KOPT-K1 (cell line): ENCODE data around the gene DNM1.
"Not testable (repeated sequence)": the region's sequence is repeated elsewhere in the genome, so short reads cannot be mapped to it uniquely, and the experiment has no call there.

Experiments
- H3K27ac ChIP-seq: fragments of 200-600 bp; sonication (generic); 2 replicates; pipeline ENCODE4 v1.5.1; 2016; ENCODE audit warnings: antibody characterized with exemption, mild to moderate bottlenecking, low read depth, low read length; ENCODE audit not compliant: poor library complexity, severe bottlenecking
- H3K36me3 ChIP-seq: fragments of 200-600 bp; sonication (generic); 2 replicates; pipeline ENCODE4 v1.5.1; 2017; ENCODE audit warnings: antibody characterized with exemption, mild to moderate bottlenecking, low read length, moderate library complexity; ENCODE audit not compliant: insufficient read depth
- H3K9me3 ChIP-seq: fragments of 200-600 bp; sonication (generic); 2 replicates; pipeline ENCODE4 v1.5.1; 2017; ENCODE audit warnings: antibody characterized with exemption, low read length, mild to moderate bottlenecking; ENCODE audit not compliant: insufficient read depth, poor library complexity, severe bottlenecking

Gene DNM1

GRCh38 chr9:128168731-128169308, 34.4 kb upstream of the DNM1 start:
- H3K9me3 ChIP-seq = no peaks in the 10 kb centered on the region
- peaks cover 69% of the 10 kb centered on the region for H3K36me3 ChIP-seq
- no peak overlapping the region for H3K27ac ChIP-seq

- Histone ChIP-seq H3K27ac (no peak overlapping the region), H3K9me3 (no peaks in the 10 kb centered on the region), H3K36me3 (peaks cover 62% of the 10 kb centered on the region)
Observed at GRCh38 chr9:128169492-128169891, 33.7 kb upstream of the DNM1 start.

GRCh38 chr9:128169925-128170324, 33.3 kb upstream of the DNM1 start:
- Histone ChIP-seq H3K36me3 (peaks cover 60% of the 10 kb centered on the region), H3K27ac (no peak overlapping the region), H3K9me3 (no peaks in the 10 kb centered on the region)

- Histone ChIP-seq H3K36me3 (peaks cover 66% of the 10 kb centered on the region), H3K27ac (no peak overlapping the region), H3K9me3 (peaks cover 4% of the 10 kb centered on the region)
Observed at GRCh38 chr9:128174062-128174461, 29.1 kb upstream of the DNM1 start.

GRCh38 chr9:128175102-128175563, 28.0 kb upstream of the DNM1 start:
- Histone ChIP-seq H3K36me3 (peaks cover 66% of the 10 kb centered on the region), H3K9me3 (peaks cover 15% of the 10 kb centered on the region), H3K27ac (no peak overlapping the region)

GRCh38 chr9:128175726-128176125, 27.5 kb upstream of the DNM1 start:
- peaks cover 18% of the 10 kb centered on the region for H3K9me3 ChIP-seq
- peaks cover 66% of the 10 kb centered on the region for H3K36me3 ChIP-seq
- H3K27ac ChIP-seq = no peak overlapping the region

GRCh38 chr9:128178806-128179431, 24.3 kb upstream of the DNM1 start:
- H3K27ac ChIP-seq = no peak overlapping the region
- peaks cover 18% of the 10 kb centered on the region for H3K9me3 ChIP-seq
- peaks cover 79% of the 10 kb centered on the region for H3K36me3 ChIP-seq

GRCh38 chr9:128180001-128180400, 23.2 kb upstream of the DNM1 start:
- H3K36me3 ChIP-seq = peaks cover 78% of the 10 kb centered on the region

GRCh38 chr9:128180447-128180846, 22.7 kb upstream of the DNM1 start:
- H3K9me3 ChIP-seq = peaks cover 18% of the 10 kb centered on the region
- no peak overlapping the region for H3K27ac ChIP-seq
- H3K36me3 ChIP-seq = peaks cover 78% of the 10 kb centered on the region

More at GRCh38 chr9:128180001-128180400, 23.2 kb upstream of the DNM1 start:
- Histone ChIP-seq H3K9me3 (peaks cover 18% of the 10 kb centered on the region), H3K27ac (no peak overlapping the region)

GRCh38 chr9:128181480-128181879, 21.7 kb upstream of the DNM1 start:
- H3K36me3 ChIP-seq = peaks cover 78% of the 10 kb centered on the region
- H3K27ac ChIP-seq = not testable (repeated sequence)

GRCh38 chr9:128182893-128183588, 20.1 kb upstream of the DNM1 start:
- Histone ChIP-seq H3K9me3 (peaks cover 18% of the 10 kb centered on the region), H3K27ac (no peak overlapping the region), H3K36me3 (peaks cover 72% of the 10 kb centered on the region)

More at GRCh38 chr9:128181480-128181879, 21.7 kb upstream of the DNM1 start:
- H3K9me3 ChIP-seq = peaks cover 18% of the 10 kb centered on the region

GRCh38 chr9:128185979-128186965, 16.9 kb upstream of the DNM1 start:
- Histone ChIP-seq H3K27ac (no peak overlapping the region), H3K36me3 (peaks cover 51% of the 10 kb centered on the region), H3K9me3 (no peaks in the 10 kb centered on the region)

GRCh38 chr9:128187361-128187760, 15.8 kb upstream of the DNM1 start:
- H3K27ac ChIP-seq = no peak overlapping the region
- no peaks in the 10 kb centered on the region for H3K9me3 ChIP-seq
- H3K36me3 ChIP-seq = peaks cover 50% of the 10 kb centered on the region

GRCh38 chr9:128188209-128188608, 15.0 kb upstream of the DNM1 start:
- Histone ChIP-seq H3K27ac (no peak overlapping the region), H3K36me3 (peaks cover 41% of the 10 kb centered on the region), H3K9me3 (no peaks in the 10 kb centered on the region)
